GM18498 (cell line): Measurements from ENCODE around the gene GRK5.
"Not testable (repeated sequence)": the region's sequence is repeated elsewhere in the genome, so short reads cannot be mapped to it uniquely, and the experiment has no call there.

ENCODE experiments used
- ATAC-seq: cut with Tn5 transposase; IDR thresholded peaks from one replicate; pipeline ENCODE4 v1.9.1; 2021; ENCODE audit warnings: mild to moderate bottlenecking, moderate library complexity; ENCODE audit not compliant: unreplicated experiment

Gene GRK5

DNA sequence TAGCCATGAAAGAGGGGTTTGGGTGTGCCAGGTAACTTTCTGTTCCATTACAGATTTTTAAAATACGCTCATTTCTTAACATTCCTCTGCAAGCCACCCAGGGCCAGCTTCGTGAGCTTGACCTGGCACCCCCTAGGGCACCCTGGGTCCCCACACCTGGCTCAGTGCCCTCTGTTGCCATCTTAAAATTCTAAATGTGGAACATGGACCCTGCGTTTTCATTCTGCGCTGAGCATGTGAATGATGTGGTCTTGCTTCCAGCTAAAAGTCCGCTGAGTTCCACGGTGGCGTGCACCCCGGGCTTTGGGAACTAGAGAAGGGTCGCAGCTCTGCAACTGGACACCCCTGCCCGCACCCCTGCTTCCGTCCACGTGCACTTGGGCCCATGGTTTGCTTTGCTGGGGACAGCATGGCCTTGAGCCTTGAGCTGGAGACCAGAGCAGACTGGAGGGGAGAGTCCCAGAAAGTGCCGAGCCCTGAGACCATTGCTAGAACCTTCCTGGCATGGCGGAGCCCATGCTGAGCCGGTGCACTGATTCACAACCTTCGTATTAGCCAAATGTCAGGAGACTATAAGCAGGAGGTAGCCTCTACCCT, 244.0 kb downstream of the GRK5 start:
- no peak for ATAC-seq

DNA sequence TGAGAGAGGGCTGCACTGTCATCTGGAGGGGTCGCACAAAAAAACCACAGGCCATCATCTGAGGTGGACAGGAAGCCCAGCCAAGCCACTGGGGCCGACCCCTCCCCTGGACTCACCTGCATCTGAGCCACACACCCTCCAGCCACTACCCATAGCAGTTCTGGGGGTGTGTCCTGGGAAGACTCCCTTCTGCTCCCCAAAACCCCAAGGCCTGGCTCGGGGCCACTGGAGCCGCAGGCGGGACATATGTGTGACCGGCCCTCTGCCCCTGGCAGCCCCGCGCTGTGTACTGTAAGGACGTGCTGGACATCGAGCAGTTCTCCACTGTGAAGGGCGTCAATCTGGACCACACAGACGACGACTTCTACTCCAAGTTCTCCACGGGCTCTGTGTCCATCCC, 245.0 kb downstream of the GRK5 start:
- no peak for ATAC-seq

DNA sequence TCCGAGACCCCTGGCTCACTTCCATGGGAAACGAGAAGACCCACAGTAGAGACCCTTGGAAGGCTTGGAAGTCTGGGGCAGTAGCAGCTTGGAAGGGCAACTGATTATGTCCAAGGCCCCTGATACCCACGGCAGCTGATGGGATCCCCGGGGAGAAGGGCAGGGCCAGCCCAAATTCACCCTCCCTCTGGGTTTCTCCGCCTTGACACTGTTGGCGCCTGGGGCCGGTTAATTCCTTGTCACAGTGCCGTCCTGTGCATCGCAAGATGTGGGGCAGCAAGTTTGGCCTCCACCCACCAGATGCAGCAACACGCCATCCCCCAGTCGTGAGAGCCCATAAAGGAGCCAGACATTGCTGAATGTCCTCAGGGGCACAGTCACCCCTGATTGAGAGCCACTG, 245.9 kb downstream of the GRK5 start:
- ATAC-seq: no peak

DNA sequence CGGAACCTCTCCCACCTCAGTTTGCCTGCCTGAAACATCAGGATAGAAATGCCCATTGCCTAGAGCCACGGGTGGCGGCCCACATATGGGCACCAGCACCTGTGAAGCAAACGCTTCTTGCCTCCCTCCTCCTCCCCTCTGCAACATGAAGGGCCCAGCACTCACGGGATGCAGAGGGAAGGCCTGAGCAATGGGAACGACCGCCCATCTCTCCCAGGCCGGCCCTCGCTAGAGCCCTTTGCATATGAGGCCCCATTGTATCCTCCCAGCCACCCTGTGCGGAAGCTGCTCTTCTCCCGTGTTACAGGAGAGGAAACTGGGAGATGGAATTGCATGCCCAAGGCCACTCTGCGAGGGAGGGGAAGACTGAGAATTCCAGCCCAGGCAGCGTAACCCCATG, 246.9 kb downstream of the GRK5 start:
- ATAC-seq: no peak

DNA sequence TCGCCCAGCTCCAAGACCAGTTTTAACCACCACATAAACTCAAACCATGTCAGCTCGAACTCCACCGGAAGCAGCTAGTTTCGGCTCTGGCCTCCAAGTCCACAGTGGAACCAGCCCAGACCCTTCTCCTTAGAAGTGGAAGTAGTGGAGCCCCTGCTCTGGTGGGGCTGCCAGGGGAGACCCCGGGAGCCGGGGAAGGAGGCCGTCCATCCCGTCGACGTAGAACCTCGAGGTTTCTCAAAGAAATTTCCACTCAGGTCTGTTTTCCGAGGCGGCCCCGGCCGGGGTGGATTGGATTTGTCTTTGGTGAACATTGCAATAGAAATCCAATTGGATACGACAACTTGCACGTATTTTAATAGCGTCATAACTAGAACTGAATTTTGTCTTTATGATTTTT, 247.6 kb downstream of the GRK5 start:
- ATAC-seq: no peak

DNA sequence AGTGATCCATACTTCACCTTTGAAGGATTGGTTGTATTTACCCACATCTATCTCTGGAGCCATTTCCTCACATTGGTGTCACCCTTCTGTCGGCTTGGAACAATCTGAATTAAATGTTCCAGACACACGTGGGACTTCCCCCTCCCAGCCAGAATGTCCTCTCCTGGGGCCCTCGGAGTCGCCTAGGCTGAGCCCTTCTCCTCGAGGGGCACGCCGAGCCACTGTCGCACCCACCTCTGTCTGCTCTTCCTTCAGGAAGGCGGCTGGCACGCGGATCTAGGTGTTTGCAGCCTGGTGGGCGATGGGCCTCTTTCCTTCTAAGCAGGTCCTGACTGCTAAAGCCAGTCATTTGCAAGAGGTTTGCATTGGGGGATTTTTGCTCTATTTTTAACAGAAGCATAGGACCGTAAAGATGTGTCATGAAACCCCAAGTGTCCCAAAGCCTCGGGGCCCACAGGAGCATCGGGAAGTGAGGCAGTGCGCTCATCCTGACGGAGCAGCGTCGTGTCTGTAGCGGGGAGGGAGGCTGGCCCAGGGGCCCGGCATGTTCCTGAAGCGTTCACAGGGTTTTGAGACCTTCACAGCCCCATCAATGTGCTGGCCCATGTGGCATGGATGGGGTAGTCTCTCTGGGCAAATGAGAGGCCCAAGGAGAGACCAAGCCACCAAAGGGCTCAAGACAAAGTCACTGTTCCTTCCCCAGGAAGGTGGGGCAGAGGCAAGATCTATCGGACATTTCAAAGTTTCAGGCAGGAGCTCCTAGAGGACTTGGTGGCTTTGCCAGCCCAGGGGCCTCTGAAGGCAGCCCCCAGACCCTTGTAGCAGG, 248.5 kb downstream of the GRK5 start:
- ATAC-seq: no peak

DNA sequence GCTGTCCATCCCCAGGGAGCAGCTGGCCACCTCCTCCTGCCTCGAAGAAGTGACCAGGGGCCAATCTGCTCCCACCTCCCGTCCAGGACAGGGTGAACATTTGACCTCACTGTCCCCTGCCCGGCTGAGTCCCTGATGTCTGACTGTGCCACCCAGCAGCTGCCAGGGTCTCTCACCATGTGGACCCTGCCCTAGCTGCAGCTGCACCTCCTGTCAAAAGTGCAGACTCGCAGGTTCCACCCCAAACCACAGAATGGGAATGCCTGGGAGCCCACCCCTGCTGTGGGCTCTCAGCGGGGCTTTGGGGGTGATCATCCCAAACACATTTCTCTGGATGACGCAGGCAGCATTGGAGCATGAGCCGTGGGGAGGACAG, 249.1 kb downstream of the GRK5 start:
- ATAC-seq: no peak

DNA sequence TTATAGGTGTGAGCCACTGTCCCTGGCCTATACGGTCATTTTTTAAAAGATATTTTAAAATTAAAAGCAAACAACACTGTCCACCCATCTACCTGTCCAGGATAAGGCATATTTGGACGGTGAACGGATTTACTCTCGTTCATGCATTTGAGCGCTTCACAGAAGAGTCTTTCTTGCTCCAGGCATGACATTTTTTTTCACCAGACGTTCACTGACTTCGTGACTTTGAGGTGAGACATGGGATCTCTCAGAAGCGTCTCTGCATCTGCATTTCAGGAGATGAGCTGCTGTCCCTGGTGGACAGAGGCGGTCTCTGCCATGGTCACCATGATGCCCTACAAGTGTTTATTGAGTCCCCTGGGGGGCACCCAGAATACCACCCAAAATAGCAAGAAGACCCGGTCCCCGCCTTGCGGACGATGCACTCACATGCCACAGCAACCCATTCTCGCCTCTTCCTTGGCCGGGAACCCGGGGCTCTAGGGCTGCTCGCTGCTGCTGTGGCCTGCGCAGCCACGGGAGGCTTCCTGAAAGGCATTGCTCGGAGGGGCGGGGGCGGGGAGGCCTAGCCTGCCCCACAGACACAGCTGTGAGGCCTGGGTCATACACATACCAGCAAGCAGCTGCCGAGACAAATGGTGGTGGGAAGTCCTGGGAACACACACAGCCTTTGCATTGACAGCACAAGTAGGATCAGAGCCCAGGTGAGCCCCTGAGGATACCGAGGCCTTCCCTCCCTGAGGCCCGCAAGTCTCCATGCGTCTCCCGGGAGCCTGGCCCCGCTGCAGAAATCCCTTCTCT, 250.8 kb downstream of the GRK5 start:
- ATAC-seq: no peak

DNA sequence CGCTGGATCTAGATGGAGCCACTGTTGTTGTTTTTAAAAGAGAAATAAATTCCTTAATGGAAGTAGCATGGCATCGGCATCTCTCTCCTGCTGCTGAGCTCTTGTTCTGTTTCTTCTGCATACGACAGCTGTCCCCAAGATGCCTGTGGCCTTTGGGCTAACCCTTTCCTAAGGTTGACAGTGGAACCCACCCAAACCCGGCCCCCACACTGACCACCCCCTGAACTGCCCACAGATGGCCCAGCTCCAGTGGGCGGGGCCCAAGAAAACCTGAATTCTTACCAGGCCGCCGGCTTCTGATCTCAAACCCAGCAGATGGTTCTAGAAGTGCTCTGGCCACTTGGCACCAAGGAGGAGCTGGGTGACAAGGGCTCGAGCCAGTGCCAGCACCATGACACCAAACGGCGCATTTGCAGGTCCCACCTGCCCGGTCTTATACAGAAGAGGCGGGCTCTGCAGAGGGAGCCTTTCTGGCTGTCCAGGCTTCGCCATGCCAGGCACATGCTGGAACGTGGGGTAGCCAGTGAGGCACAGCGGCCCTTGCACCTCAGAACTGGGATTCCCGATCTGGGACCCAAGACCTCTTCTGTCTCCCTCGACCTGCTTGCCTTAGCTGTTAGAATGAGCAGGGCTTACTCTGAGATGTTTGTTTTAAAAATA, 252.4 kb downstream of the GRK5 start:
- no peak for ATAC-seq

DNA sequence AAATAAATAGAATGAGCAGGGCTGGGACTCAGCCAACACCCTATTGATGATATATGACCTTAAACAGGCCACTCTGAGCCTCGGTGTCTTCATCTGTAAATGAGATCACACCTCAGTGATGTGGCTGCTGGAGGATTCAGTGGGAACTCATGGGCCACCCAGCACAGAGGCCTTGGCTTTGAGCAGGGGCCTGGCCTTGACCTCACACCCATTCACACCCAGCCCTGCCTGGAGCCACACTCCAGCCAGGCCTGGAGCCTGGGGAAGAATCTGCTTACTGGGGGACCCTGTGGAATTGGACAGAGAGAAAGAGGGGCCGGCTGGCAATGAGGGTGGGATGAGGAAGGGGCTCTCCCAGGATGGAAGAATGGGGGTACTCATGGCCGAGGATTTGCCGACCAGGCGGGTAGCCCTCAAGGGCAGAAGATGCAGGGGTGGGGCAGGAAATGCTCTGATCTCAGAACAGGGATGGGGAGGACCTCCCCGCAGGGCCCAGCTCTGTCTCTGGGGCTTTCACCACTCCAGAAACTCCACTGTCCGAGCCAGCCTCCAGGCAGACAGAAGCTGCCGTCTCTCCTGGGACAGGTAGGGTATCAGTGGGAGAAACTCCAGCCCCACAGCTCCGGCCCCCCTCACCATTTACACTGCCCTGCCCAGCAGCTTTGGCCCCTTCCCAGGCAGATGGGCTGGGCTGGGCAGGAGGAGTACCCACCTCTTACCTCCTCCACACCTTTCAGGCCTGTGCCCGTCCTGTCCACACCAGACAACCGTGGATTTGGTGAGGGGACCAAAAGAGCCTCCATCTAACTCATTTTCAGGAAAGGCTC, 253.2 kb downstream of the GRK5 start:
- peak; percentile 4 for ATAC-seq

DNA sequence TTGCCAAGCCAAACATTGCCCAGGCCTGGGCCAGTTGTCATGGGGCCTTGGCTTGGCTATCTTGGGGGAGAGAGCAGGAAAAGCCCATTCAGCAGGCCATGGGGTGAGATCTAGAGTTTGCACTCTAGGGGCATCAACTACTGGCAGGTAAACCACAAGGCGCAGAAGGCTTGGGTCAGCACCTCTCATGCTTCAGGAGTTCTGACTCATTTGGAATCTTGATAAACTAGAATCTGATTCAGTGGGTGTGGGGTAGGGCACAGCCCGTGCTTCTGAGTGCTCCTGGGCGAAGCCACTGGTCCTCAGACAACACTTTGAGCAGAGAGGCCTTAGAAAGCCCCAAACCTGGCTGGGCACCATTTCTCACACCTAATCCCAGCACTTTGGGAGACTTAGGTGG, 254.0 kb downstream of the GRK5 start:
- peak; percentile 53 for ATAC-seq

DNA sequence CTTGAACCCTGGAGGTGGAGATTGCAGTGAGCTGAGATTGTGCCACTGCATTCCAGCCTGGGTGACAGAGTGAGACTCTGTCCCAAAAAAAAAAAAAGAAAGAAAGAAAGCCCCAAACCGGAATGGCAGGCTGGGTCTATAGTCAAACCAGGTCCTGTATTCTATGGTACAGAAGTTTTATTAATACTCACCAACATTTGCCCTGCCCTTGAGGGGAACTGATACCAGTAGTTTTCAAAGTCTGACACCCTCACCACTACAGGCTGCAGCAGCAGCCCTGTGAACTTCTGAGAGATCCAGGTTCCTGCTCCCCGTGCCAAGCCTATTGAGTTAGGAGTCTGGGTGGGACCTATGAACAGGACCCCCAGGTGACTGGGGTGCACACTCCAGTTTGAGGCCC, 254.6 kb downstream of the GRK5 start:
- ATAC-seq: peak; percentile 72

DNA sequence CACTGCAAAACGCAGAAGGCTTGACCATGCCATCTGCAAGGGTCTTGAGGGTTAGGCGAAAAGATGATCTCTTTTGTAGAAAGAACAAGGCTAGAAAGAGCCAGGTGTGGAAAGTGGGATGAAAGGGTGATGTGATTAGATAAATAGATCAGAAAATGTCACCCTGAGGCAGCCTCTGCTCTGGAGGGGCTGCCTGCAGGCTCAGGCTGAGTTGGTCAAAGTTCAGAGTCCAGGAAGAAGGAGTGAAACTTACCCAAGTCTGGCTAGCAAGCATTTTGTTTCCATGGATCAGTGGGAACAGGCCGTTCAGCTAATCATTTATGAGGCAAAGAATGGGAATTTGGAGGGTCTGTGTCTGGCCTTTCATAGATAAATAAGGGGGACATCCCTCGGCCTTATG, 255.4 kb downstream of the GRK5 start:
- no peak for ATAC-seq

DNA sequence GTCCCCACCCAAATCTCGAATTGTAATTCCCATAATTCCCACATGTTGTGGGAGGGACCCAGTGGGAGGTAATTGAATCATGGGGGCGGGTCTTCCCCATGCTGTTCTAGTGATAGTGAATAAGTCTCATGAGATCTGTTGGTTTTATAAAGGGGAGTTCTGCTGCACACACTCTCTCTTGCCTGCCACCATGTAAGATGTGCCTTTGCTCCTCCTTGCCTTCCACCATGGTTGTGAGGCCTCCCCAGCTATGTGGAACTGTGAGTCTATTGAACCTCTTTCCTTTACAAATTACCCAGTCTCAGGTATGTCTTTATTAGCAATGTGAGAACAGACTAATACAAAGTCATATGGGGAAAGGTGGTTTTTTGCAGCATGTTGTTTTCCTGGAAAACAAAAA, 255.8 kb downstream of the GRK5 start:
- ATAC-seq: not testable (repeated sequence)

DNA sequence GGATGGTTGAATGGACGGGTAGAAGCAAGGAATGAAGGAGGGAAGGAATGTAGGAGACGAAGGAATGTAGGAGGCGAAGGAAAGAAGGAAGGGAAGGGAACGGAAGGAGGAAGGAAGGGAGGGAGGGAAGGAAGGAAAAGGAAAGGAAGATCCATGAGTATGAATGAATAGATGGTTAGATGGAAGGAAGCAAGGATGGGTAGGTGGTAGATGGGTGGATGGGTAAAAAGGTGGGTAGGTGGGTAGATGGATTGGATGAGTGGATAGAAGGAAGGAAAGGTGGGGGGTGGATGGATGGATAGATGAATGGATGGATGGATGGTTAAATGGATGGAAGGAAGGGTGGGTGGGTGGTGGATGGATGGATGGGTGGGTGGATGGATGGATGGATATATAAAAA, 257.7 kb downstream of the GRK5 start:
- ATAC-seq: no peak

DNA sequence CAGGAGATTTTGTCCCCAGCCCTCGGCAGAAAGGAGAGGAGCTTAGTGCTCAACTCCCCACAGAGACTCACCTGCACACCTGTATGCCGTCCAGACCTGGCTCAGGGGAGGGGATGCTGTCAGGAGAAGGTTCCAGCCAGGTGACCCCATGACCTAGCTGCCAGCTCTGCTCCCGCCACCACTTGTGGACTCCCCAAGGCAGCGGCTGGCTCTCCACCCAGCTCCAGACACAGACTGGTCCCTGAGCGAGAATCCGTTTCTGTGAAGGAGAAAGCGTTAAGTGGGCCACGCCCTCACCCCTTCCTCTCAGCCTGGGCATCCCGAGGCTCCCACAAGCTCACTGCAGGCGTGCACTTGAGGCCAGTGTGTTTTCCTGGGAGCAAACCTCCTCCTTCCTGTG, 258.7 kb downstream of the GRK5 start:
- no peak for ATAC-seq

DNA sequence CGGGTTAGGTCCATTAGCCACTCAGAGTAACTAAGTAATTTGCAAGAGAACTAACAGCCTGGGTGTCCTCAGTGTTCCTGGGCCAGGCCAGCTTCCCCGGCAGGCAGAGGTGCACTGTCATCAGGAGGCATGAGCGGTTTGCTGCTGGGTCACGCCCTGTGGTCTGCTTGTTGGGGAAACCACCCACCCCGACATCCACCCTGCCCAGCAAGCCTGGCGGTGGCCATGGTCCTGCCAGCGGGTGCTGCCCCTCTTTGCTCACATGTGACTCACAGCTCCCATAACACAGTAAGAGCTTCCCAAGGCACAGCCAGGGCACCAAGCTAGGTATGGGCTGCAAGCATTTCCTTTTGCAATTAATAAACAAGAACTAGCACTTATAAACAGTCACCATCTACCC, 259.3 kb downstream of the GRK5 start:
- no peak for ATAC-seq

DNA sequence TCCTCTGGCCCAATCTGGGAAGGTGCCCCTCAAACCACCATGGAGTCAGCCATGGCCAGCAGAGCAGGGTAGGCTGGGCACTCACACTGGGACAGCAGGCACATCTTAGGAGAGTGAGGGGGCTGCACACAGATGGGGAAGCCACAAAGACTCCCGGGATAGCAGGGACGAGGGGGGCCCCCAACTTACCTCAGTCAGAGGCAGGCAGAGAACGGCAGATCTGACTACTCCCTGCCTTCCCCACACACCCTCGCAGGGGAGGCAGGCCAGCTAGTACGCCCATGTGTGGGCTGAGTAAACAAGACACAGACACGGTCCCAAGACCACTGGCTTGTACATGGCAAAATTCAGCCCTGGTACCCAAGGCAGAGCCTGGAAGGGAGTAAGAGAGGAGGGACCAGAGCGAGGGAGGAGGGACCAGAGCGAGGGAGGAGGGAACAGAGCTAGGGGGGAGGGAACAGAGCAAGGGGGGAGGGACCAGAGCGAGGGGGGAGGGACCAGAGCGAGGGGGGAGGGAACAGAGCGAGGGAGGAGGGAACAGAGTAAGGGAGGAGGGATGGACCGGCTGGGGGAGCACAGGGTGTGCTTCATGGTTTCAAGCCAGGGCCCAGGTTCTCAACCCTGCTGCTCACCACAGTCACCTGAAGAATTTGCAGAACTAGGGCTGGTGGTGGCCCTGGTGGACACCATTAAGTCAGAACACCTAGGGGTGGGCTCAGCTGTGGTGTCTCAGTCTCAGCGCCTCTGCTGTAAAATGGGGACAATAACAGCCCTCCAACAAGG, 261.4 kb downstream of the GRK5 start:
- ATAC-seq: no peak

DNA sequence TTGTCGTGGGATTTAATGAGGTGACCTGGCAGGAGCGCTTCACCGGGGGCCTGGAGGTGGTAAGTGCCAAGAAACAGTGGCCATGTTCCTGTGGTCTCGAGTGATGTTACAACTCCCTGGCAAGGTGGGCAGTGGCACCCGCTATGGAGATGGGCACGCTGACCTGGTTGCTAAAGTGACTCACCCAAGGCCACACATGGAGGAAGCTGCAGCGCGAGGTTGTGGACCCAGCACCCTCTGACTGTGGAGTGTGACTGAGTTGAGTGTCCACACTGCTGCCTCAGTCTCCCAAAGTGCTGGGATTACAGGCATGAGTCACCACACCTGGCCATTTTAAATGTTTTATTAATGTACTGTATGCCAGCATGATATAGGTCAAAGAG, 261.9 kb downstream of the GRK5 start:
- ATAC-seq: no peak

DNA sequence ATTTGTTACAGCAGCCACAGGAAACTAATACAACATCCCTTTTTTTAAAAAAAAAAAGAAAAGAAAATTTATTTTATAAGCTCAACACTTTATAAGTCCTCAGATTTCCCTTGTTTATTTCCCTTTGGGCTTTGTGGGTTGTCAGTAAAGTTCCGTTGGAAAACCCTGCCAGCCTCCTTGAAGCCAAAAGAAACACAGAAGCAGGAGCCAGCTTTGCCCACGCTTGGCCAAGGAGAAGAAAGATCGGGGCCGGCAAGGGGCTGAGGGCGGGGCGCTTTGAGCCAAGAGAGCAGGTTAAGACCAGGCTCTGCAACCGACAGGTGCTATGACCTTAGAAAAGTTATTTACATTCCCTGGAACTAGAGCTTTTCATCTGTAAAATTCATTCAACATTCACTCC, 262.5 kb downstream of the GRK5 start:
- ATAC-seq: no peak
